OCI-LY7 (cell line): Measurements from ENCODE around the gene SPACA9. TPM values are rescaled to one million over a fixed set of nuclear protein-coding genes. Genes with fewer than 3 reads are reported as not detected.

Source experiments
- BruUV-seq: library from RNA; stranded (reverse); fragments of 400-500 nt; replicated peaks from 2 replicates; lab custom pipeline; 2021; lab: Mats Ljungman, UMichigan
- CTCF ChIA-PET: fragments of 300-600 bp; sonication (Branson Sonifier 250); formaldehyde crosslinking; loops from one replicate; lab custom pipeline; 2022; ENCODE audit warnings: antibody characterized with exemption; ENCODE audit not compliant: unreplicated experiment; lab: Charles Lee
- POLR2A ChIA-PET: fragments of 300-600 bp; sonication (Branson Sonifier 250); formaldehyde crosslinking; loops from one replicate; lab custom pipeline; 2022; ENCODE audit warnings: antibody characterized with exemption; lab: Charles Lee
- DNase-seq: peaks from one replicate; pipeline ENCODE4 v3.0.0-alpha.2; 2015; ENCODE audit warnings: low spot score
- H2AFZ ChIP-seq: fragments of 200-600 bp; sonication (generic), shearing (Covaris generic); 2 replicates; pipeline ENCODE4 v1.6.1; 2014; ENCODE audit warnings: mild to moderate bottlenecking, antibody characterized with exemption, low read length, moderate library complexity
- H3K27ac ChIP-seq: fragments of 200-600 bp; sonication (generic); 2 replicates; pipeline ENCODE4 v1.5.1; 2014; ENCODE audit warnings: mixed run types, low read depth, mild to moderate bottlenecking, moderate library complexity, low read length, inconsistent platforms; ENCODE audit not compliant: poor library complexity, severe bottlenecking
- H3K36me3 ChIP-seq: fragments of 200-600 bp; sonication (generic); 2 replicates; pipeline ENCODE4 v1.6.1; 2014; ENCODE audit warnings: mild to moderate bottlenecking, antibody characterized with exemption, low read length, moderate library complexity, mixed read lengths; ENCODE audit not compliant: insufficient read depth
- H3K4me1 ChIP-seq: fragments of 200-600 bp; sonication (generic); 2 replicates; pipeline ENCODE4 v1.5.1; 2014; ENCODE audit warnings: mild to moderate bottlenecking, low read length; ENCODE audit not compliant: insufficient read depth, poor library complexity, severe bottlenecking
- H3K4me2 ChIP-seq: fragments of 200-600 bp; sonication (generic); 2 replicates; pipeline ENCODE4 v1.6.1; 2014; ENCODE audit warnings: mild to moderate bottlenecking, low read length
- H3K4me3 ChIP-seq: fragments of 200-600 bp; sonication (generic); 2 replicates; pipeline ENCODE4 v1.5.1; 2014; ENCODE audit warnings: mild to moderate bottlenecking, low read depth, low read length; ENCODE audit not compliant: poor library complexity, severe bottlenecking
- H3K79me2 ChIP-seq: fragments of 200-600 bp; sonication (generic); 2 replicates; pipeline ENCODE4 v1.6.1; 2016; ENCODE audit warnings: low read depth, mild to moderate bottlenecking, low read length, moderate library complexity, mixed read lengths; ENCODE audit not compliant: insufficient read depth
- H3K9me2 ChIP-seq: fragments of 200-600 bp; sonication (generic); 2 replicates; pipeline ENCODE4 v1.6.1; 2016; ENCODE audit warnings: mild to moderate bottlenecking, low read length, mixed read lengths; ENCODE audit not compliant: insufficient read depth
- H3K9me3 ChIP-seq: fragments of 200-600 bp; sonication (generic); 2 replicates; pipeline ENCODE4 v1.6.1; 2014; ENCODE audit warnings: mild to moderate bottlenecking, mixed run types, low read length, mixed read lengths
- H4K20me1 ChIP-seq: fragments of 200-600 bp; sonication (generic); 2 replicates; pipeline ENCODE4 v1.6.1; 2014; ENCODE audit warnings: mild to moderate bottlenecking, antibody characterized with exemption, low read length, moderate library complexity, mixed read lengths; ENCODE audit not compliant: insufficient read depth
- EZH2phosphoT487 ChIP-seq: fragments of 200-600 bp; sonication (generic); IDR thresholded peaks from 2 replicates; pipeline ENCODE4 v1.6.1; 2018; ENCODE audit warnings: low read depth, borderline replicate concordance, mild to moderate bottlenecking, mixed run types, antibody characterized with exemption, low read length, moderate library complexity, mixed read lengths
- intact Hi-C: fragments of 100-400 bp; cut with micrococcal nuclease; formaldehyde crosslinking; loops from one replicate; pipeline ENCODE4 v1.10.0; 2022; ENCODE audit not compliant: unreplicated experiment
- total RNA-seq, 2 experiments: library from RNA; depleted of rRNA in 1 of 2; stranded (reverse); fragments of >200 nt in 1 of 2; shearing (Covaris generic) in 1 of 2; gene quantifications; 2 replicates each; pipeline ENCODE4 v1.2.3, GENCODE V29; 2014 to 2022
- TF ChIP-seq, protein P1 (sequence below): fragments of 200-600 bp; sonication (generic); conservative IDR thresholded peaks from 2 replicates; pipeline ENCODE4 v1.5.1; 2014; ENCODE audit warnings: mild to moderate bottlenecking, antibody characterized with exemption, low read length, moderate library complexity, mixed read lengths

SPACA9 gene
- total RNA-seq, 2 experiments from 2014 or later = 1.1 to 5.7 TPM

DNA sequence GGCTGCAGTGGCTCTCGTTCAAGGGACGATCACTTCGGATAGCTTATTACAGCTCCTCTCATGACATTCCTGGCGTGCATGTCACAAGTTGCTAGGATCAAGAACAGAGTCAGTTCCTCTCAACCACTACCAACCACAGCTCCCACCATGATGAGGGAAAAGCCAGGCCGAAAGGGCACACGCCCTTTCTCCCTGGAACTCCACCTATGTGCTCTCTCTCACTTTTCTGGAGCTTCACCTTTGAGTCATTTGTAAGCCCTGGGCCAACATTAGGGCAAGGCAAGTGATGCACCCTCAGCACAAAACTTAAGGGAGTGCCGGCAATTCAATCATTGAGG is 1.6 kb downstream of the SPACA9 start:
- H3K79me2 ChIP-seq = no peaks in the 10 kb centered on the region
- no TSS peak for BruUV-seq
- POLR2A ChIA-PET = no interaction called here

GRCh38 chr9:132881826-132882225 is 3.1 kb downstream of the SPACA9 start:
- ChIA-PET POLR2A (no interaction called here), CTCF (no interaction called here)
- Histone ChIP-seq H3K9me3 (no peaks in the 10 kb centered on the region), H3K4me2 (no peak overlapping the region), H3K36me3 (no peaks in the 10 kb centered on the region), H4K20me1 (no peaks in the 10 kb centered on the region), H2AFZ (no peak overlapping the region), H3K27ac (no peak overlapping the region), H3K9me2 (no peaks in the 10 kb centered on the region), H3K79me2 (no peaks in the 10 kb centered on the region), H3K4me3 (no peak overlapping the region), H3K4me1 (peaks cover 5% of the 10 kb centered on the region)
- intact Hi-C loops = no loop called here
- TF ChIP-seq EZH2phosphoT487 = no peak
- TF ChIP-seq, protein P1, sequence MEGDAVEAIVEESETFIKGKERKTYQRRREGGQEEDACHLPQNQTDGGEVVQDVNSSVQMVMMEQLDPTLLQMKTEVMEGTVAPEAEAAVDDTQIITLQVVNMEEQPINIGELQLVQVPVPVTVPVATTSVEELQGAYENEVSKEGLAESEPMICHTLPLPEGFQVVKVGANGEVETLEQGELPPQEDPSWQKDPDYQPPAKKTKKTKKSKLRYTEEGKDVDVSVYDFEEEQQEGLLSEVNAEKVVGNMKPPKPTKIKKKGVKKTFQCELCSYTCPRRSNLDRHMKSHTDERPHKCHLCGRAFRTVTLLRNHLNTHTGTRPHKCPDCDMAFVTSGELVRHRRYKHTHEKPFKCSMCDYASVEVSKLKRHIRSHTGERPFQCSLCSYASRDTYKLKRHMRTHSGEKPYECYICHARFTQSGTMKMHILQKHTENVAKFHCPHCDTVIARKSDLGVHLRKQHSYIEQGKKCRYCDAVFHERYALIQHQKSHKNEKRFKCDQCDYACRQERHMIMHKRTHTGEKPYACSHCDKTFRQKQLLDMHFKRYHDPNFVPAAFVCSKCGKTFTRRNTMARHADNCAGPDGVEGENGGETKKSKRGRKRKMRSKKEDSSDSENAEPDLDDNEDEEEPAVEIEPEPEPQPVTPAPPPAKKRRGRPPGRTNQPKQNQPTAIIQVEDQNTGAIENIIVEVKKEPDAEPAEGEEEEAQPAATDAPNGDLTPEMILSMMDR = no peak
- no peak for DNase-seq
- no TSS peak for BruUV-seq

More for the DNA sequence above, 1.6 kb downstream of the SPACA9 start:
- Histone ChIP-seq H3K4me2 (no peak overlapping the region), H3K4me1 (peaks cover 5% of the 10 kb centered on the region), H2AFZ (no peak overlapping the region), H3K4me3 (no peak overlapping the region), H3K27ac (no peak overlapping the region), H4K20me1 (no peaks in the 10 kb centered on the region), H3K9me2 (no peaks in the 10 kb centered on the region), H3K36me3 (no peaks in the 10 kb centered on the region), H3K9me3 (no peaks in the 10 kb centered on the region)
- CTCF ChIA-PET = interaction anchor here (0.7 kb wide), 1 partner anchor 22 kb away, joined by 3 read pairs; no protein-coding TSS in a partner anchor
- intact Hi-C loops = no loop called here
- TF ChIP-seq, protein P1 = no peak
- TF ChIP-seq EZH2phosphoT487 = no peak
- no peak for DNase-seq

DNA sequence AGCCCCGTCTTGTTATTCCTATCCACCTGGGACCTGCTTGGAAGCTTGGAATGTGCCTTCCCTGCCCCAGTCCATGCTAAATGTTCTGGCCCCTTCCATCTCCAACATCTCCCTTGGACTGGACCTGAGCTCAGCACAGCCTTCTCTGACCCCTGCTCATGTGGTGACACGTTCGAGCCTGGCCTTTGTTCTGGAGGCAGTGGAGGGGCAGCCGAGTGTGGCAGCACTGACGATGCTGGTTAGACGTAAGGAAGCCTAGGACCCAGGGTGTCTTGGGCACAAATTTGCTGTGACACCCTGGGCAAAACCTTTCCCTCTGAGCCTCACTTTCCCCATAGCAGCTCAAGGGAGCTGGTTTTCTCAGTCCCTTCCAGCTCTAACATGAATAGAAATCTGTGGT is 3.9 kb downstream of the SPACA9 start:
- ChIA-PET CTCF (no interaction called here), POLR2A (no interaction called here)
- Histone ChIP-seq H4K20me1 (no peaks in the 10 kb centered on the region), H3K4me2 (no peak overlapping the region), H3K9me3 (no peaks in the 10 kb centered on the region), H3K4me1 (peaks cover 5% of the 10 kb centered on the region), H3K36me3 (no peaks in the 10 kb centered on the region), H3K79me2 (no peaks in the 10 kb centered on the region), H3K4me3 (no peak overlapping the region), H3K9me2 (no peaks in the 10 kb centered on the region), H3K27ac (no peak overlapping the region), H2AFZ (no peak overlapping the region)
- intact Hi-C loops = no loop called here
- BruUV-seq = no TSS peak
- no peak for DNase-seq
- TF ChIP-seq, protein P1 = no peak
- TF ChIP-seq EZH2phosphoT487 = no peak
